ENCODE data around the gene LHX4. TPM values are rescaled to one million over a fixed set of nuclear protein-coding genes. Genes with fewer than 3 reads are reported as not detected.

The LHX4 gene
- total and polyA plus RNA-seq, 2 of the 4 experiments (the other 2 are of a cell fraction), result 0.05 to 0.18 TPM

- Histone ChIP-seq H2BK120ac (ENCODE audit: low read depth, low read length) (no peak overlapping the region), H3K4me1 (ENCODE audit: control insufficient read depth, insufficient read depth, low read length) (no peaks in the 10 kb centered on the region), H3K9me3 (ENCODE audit: control insufficient read depth, insufficient read depth, low read length) (no peaks in the 10 kb centered on the region), H3K4me3 (ENCODE audit: insufficient read depth, low read depth, low read length) (no peak overlapping the region), H3K9me1 (ENCODE audit: insufficient read depth, low read length) (no peaks in the 10 kb centered on the region), H3K27me3 (ENCODE audit: control insufficient read depth, insufficient read depth, low read length) (no peaks in the 10 kb centered on the region), H2BK15ac (ENCODE audit: low read depth, low read length) (no peak overlapping the region), H2BK20ac (ENCODE audit: low read depth, low read length) (no peak overlapping the region), H2AK5ac (ENCODE audit: low read depth, low read length) (peak overlapping the region; percentile 5; the same call in 1 of the 2 replicates), H3K56ac (ENCODE audit: extremely low read depth, insufficient read depth, low read length) (no peak overlapping the region), H2AFZ (replicated peaks; ENCODE audit: low read length, poor library complexity) (no peak overlapping the region), H4K8ac (ENCODE audit: low read depth in 2 of 2, low read length in 2 of 2) (no peak overlapping the region), H3K27ac (ENCODE audit: insufficient read depth, low read length) (no peak overlapping the region), H3K9ac (ENCODE audit: low read depth, low read length) (no peak overlapping the region), H4K20me1 (ENCODE audit: insufficient read depth, low read length) (peaks cover 6% of the 10 kb centered on the region; the same call in 1 of the 2 replicates), H3K4me2 (ENCODE audit: low read depth, low read length) (no peak overlapping the region), H4K91ac (ENCODE audit: insufficient read depth, low read depth, low read length) (no peak overlapping the region), H3K23ac (ENCODE audit: low read depth, low read length) (no peak overlapping the region), H2AK9ac (replicated peaks; ENCODE audit: low read depth, low read length, poor library complexity) (no peak overlapping the region), H3K18ac (ENCODE audit: low read depth, low read length) (no peak overlapping the region), H3K4ac (ENCODE audit: low read depth, low read length) (no peak overlapping the region), H3K14ac (replicated peaks; ENCODE audit: low read depth, low read length) (no peak overlapping the region), H3K79me1 (ENCODE audit: low read depth in 1 of 2, low read length in 2 of 2) (peaks cover 0 to 6% of the 10 kb centered on the region in 2 experiments; a peak in 2 of 4 replicates), H3K36me3 (ENCODE audit: control insufficient read depth, insufficient read depth, low read length) (peaks cover 3% of the 10 kb centered on the region; the same call in 1 of the 2 replicates), H4K5ac (ENCODE audit: low read depth, low read length) (no peak overlapping the region), H2BK5ac (ENCODE audit: low read depth, low read length, poor library complexity, severe bottlenecking) (no peak overlapping the region)
- intact Hi-C loops (cut with micrococcal nuclease), result no loop called here
- ChIA-PET POLR2A (ENCODE audit: unreplicated experiment) (no interaction called here), CTCF (interaction anchor here (0.5 kb wide), 1 partner anchor 98 kb away, joined by 3 read pairs; no protein-coding TSS in a partner anchor)
- ATAC-seq (ENCODE audit: low read depth), result no peak
- WGBS, 2 experiments (ENCODE audit: extremely low coverage in 2 of 2, insufficient read length in 1 of 2), result 77% methylated on average over 3 of the region's 6 CpGs; no CpG with 5 or more reads in 1 of the 2 experiments
- dilution Hi-C loops (cut with HindIII; ENCODE audit: low sequenced_read_pairs, unreplicated experiment), result no loop called here
- DNase-seq, result no peak
- in situ Hi-C loops (cut with MboI; ENCODE audit: low sequenced_read_pairs), result no loop called here
- BruUV-seq (replicated peaks), result no TSS peak
- TF ChIP-seq CEBPB (IDR thresholded peaks at IDR 0.05; ENCODE audit: low read depth, low read length) (no peak), USF2 (IDR thresholded peaks at IDR 0.05; ENCODE audit: low read depth, low read length) (no peak), ELK1 (IDR thresholded peaks at IDR 0.05; ENCODE audit: borderline replicate concordance, low read depth, low read length) (no peak), RAD21 (IDR thresholded peaks at IDR 0.05; ENCODE audit: low read length) (no peak), RCOR1 (IDR thresholded peaks at IDR 0.05; ENCODE audit: insufficient replicate concordance, low read length) (no peak), CTCF (conservative IDR thresholded peaks at IDR 0.05; ENCODE audit: low read depth, low read length) (no peak), NFE2L2 (IDR thresholded peaks at IDR 0.05; ENCODE audit: low read depth, low read length) (no peak), POLR2A (IDR thresholded peaks at IDR 0.05; ENCODE audit: low read depth, low read length) (no peak), FOS (IDR thresholded peaks at IDR 0.05; ENCODE audit: low read depth, low read length) (no peak), RFX5 (IDR thresholded peaks at IDR 0.05; ENCODE audit: low read depth, low read length) (no peak), BHLHE40 (IDR thresholded peaks at IDR 0.05; ENCODE audit: low read depth, low read length) (no peak), MAZ (IDR thresholded peaks at IDR 0.05; ENCODE audit: borderline replicate concordance, low read depth, low read length) (no peak), SMC3 (IDR thresholded peaks at IDR 0.05; ENCODE audit: low read depth, low read length) (no peak)
Observed at GRCh38 chr1:180290265-180291001, 60.4 kb downstream of the LHX4 start.

Data from IMR-90 (cell line).